Muscle of leg (tissue), 11 donors: ENCODE data around the gene PRR29. TPM values are rescaled to one million over a fixed set of nuclear protein-coding genes. Genes with fewer than 3 reads are reported as not detected.
A peak's percentile ranks its signal among the peaks of the same experiment; 100 is the strongest.

Experiments used
- DNase-seq: peaks from one replicate; pipeline ENCODE4 v3.0.0; 2013
- H3K27ac ChIP-seq: one replicate; pipeline ENCODE4 v1.5.1; 2013; ENCODE audit warnings: mild to moderate bottlenecking, low read length, control low read depth
- H3K27me3 ChIP-seq: one replicate; pipeline ENCODE4 v1.6.1; 2013; ENCODE audit warnings: low read length; ENCODE audit not compliant: control insufficient read depth, insufficient read depth
- H3K36me3 ChIP-seq: one replicate; pipeline ENCODE4 v1.6.1; 2013; ENCODE audit warnings: low read length; ENCODE audit not compliant: control insufficient read depth, insufficient read depth
- H3K4me1 ChIP-seq: one replicate; pipeline ENCODE4 v1.6.1; 2013; ENCODE audit warnings: low read length; ENCODE audit not compliant: control insufficient read depth, insufficient read depth
- H3K4me3 ChIP-seq: one replicate; pipeline ENCODE4 v1.5.1; 2013; ENCODE audit warnings: low read length, control low read depth
- H3K9me3 ChIP-seq: replicated peaks from 2 replicates; pipeline ENCODE4 v1.6.1; 2013; ENCODE audit warnings: low read depth, low read length; ENCODE audit not compliant: control insufficient read depth
- WGBS: methylation state at CpG from one replicate; pipeline ENCODE4 v1.1.5; 2013; ENCODE audit warnings: missing lambda C conversion rate; ENCODE audit not compliant: insufficient coverage; 5-methylcytosine and 5-hydroxymethylcytosine counted together
- polyA plus RNA-seq, 8 donors: library from polyadenylated mRNA; unstranded; fragments of 120-200 nt; gene quantifications; one replicate each; pipeline versions ENCODE4 v1.2.1 to v1.2.3, GENCODE V29; 2013; ENCODE audit warnings: inconsistent platforms in 1 of 8, low replicate concordance in 1 of 8; ENCODE audit not compliant: insufficient read length in 8 of 8, insufficient read depth in 1 of 8
- total RNA-seq: library from RNA; stranded (reverse); fragments of 120-200 nt; gene quantifications from one replicate; pipeline ENCODE4 v1.2.4, GENCODE V29; 2013

The PRR29 gene
- total and polyA plus RNA-seq, 9 donors, result 0.75 to 4.0 (median 3.0) TPM

DNA sequence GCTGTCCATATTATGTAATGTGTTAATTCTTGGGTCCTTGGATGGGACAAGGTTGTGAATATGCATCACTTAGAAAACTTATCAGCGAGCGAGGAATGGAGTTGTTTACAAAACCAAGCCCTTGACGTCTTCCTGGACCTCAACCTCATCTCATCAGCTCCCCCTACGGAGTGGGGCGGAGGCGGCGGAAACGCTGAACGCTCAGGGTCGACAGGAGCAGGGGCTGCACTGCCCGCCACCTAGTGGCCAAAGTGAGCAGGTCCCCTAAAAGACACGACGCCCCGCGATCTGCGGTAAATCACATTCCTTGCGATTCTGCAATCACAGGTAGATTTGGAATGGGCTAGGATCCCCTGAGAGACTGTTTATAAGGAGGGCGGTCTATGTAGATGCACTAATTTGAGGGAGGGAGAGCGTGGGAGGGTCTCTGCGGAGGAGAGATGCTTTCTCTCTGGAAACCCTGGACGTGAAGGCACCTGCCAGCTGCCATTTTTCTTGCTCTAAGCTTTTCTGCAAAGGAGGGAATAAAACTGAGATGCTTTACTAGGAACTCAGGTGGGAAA is 27.7 kb downstream of the PRR29 start:
- H3K27me3 ChIP-seq, result no peaks in the 10 kb centered on the region
- H3K9me3 ChIP-seq, result no peaks in the 10 kb centered on the region
- peak; percentile 68 for DNase-seq
- 4% methylated on average over 19 of the region's 21 CpGs for WGBS
- H3K4me3 ChIP-seq, result no peak overlapping the region
- peaks cover 6% of the 10 kb centered on the region for H3K4me1 ChIP-seq
- no peaks in the 10 kb centered on the region for H3K36me3 ChIP-seq
- H3K27ac ChIP-seq, result no peak overlapping the region

DNA sequence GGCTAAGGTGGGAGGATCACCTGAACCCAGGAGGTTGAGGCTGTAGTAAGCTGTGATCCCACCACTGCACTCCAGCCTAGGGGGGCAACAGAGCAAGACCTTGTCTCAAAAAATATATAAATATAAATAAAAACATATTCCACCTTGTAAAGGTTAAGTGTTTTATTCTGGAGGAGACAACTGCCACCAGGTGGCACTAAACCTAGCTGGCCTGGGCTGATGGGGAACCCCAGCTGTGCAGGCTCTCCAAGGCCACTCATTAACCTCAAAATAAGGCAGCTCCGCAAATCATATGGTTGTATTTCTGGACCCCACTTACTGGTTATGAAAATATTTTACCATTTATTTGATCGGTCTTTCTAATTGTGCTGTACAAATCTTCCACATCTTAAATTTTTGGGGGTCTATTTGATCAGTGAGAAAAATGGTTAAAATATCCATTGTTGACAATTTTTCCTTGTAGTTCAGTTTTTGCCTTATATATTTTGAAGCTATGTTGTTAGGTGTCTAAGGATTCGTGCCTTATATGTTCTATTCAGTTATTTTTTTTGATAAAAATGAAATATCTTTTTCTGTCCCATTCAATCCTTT is 30.8 kb downstream of the PRR29 start:
- peaks cover 5% of the 10 kb centered on the region for H3K4me1 ChIP-seq
- peak; percentile 66 for DNase-seq
- no peak overlapping the region for H3K4me3 ChIP-seq
- H3K27ac ChIP-seq, result no peak overlapping the region
- H3K9me3 ChIP-seq, result no peaks in the 10 kb centered on the region
- H3K27me3 ChIP-seq, result no peaks in the 10 kb centered on the region
- H3K36me3 ChIP-seq, result no peaks in the 10 kb centered on the region
- no CpG with 5 or more reads among the region's 3 CpGs for WGBS

DNA sequence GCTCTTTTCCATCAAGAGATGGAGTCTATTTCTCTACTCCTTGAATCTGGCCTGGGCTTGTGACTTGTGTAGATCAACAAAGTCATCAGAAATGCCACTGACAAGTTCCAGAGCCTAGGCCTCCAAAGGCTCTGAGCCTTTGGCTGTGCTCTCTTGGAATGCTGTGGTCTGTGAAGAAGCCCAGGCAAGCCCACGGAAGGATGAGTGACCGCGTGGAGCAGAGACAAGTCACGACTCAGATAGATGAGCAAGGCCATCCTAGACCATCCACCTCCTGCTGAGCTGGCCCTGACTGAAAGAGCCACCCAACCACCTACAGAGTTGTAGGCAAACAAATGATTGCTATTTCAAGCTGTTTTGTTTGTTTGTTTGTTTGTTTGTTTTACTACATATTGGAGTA is 33.9 kb downstream of the PRR29 start:
- no peak overlapping the region for H3K4me3 ChIP-seq
- H3K27me3 ChIP-seq, result no peaks in the 10 kb centered on the region
- no peak for DNase-seq
- H3K36me3 ChIP-seq, result no peaks in the 10 kb centered on the region
- WGBS, result 82% methylated on average over 3 of the region's 4 CpGs
- no peak overlapping the region for H3K27ac ChIP-seq
- no peaks in the 10 kb centered on the region for H3K4me1 ChIP-seq
- H3K9me3 ChIP-seq, result no peaks in the 10 kb centered on the region

DNA sequence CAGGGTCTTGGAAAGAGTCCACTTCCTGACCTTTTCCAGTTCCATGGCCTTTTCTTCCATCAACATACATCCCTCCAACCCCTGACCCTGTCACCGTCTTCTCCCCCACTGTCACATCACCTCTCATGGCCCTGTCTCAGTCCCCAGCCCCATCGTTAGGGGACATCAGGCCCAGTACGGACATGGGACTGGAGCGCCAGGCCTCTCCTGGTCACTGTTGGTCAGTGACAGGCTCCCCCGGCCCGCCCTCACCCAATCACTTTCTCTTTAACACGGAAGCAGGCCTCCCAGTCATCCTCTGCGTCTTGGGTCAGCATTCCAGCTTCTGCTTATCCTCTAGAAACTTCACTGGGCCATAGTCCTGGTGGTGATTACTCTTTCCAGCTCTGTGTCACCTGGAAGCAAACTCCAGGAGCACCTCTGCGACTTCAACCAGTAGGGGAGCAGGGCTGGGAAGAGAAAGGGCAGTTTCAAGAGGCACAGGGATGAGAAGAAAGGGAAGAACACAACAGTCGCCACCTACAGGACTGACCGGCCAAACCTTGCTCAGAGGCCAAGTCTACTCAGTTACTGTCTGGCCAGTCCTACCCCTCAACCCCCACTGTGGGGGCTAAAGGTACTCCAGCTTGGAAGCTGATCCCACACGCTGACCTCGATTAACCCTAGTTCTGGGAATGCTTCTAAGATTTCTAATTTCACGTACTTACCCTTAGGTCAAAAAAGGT is 38.2 kb downstream of the PRR29 start:
- 77% methylated on average over 9 of the region's 14 CpGs for WGBS
- no peak overlapping the region for H3K27ac ChIP-seq
- no peak for DNase-seq

DNA sequence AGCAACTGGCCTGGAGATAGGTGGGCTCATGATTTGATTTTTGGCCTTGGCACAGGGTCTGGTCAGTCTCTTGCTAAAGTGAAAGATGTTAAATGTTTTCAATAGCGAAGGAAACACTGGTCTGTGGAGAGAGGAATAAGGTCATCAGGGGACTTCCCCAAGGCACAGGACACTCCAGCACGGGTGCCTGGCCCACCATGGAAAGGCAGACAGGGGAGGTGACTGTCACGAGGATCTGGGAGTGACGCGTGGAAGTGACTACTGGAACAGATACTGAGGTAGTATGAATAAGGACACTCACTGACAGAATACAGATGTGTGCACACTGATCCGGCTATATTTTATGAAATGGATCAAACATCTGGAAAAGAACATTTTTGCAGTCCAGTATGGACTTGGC is 39.0 kb downstream of the PRR29 start:
- no peak for DNase-seq
- Histone ChIP-seq H3K4me3 (no peak overlapping the region), H3K27me3 (no peaks in the 10 kb centered on the region), H3K27ac (no peak overlapping the region), H3K4me1 (no peaks in the 10 kb centered on the region), H3K36me3 (peaks cover 4% of the 10 kb centered on the region), H3K9me3 (no peaks in the 10 kb centered on the region)
- 75% methylated on average over 5 of the region's 6 CpGs for WGBS

More for the DNA sequence above, 38.2 kb downstream of the PRR29 start:
- H3K4me1 ChIP-seq, result no peaks in the 10 kb centered on the region
- no peaks in the 10 kb centered on the region for H3K27me3 ChIP-seq
- no peak overlapping the region for H3K4me3 ChIP-seq
- no peaks in the 10 kb centered on the region for H3K9me3 ChIP-seq
- H3K36me3 ChIP-seq, result peaks cover under 1% of the 10 kb centered on the region

DNA sequence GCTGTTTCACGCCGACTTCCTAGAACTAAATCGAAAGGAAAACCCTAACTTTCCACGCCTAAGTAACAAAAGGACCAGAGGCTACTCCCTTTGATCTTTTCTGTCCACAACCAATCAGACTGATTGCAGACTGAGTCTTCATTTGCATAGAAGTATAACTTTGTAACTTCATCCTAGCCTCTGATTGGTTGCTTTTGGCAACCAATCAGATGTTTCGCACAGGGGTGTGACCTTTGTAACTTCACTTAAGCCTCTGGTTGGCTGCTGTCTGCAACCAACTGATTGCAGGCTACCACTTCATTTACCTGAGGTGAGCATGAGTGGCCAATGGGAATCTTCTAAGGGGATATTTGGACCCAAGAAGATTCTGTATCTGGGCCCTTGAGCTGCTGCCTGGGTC is 39.7 kb downstream of the PRR29 start:
- DNase-seq, result no peak
- no peaks in the 10 kb centered on the region for H3K27me3 ChIP-seq
- no peak overlapping the region for H3K4me3 ChIP-seq
- no CpG with 5 or more reads among the region's 5 CpGs for WGBS
- no peak overlapping the region for H3K27ac ChIP-seq
- peaks cover 6% of the 10 kb centered on the region for H3K36me3 ChIP-seq
- H3K9me3 ChIP-seq, result no peaks in the 10 kb centered on the region
- H3K4me1 ChIP-seq, result no peaks in the 10 kb centered on the region

DNA sequence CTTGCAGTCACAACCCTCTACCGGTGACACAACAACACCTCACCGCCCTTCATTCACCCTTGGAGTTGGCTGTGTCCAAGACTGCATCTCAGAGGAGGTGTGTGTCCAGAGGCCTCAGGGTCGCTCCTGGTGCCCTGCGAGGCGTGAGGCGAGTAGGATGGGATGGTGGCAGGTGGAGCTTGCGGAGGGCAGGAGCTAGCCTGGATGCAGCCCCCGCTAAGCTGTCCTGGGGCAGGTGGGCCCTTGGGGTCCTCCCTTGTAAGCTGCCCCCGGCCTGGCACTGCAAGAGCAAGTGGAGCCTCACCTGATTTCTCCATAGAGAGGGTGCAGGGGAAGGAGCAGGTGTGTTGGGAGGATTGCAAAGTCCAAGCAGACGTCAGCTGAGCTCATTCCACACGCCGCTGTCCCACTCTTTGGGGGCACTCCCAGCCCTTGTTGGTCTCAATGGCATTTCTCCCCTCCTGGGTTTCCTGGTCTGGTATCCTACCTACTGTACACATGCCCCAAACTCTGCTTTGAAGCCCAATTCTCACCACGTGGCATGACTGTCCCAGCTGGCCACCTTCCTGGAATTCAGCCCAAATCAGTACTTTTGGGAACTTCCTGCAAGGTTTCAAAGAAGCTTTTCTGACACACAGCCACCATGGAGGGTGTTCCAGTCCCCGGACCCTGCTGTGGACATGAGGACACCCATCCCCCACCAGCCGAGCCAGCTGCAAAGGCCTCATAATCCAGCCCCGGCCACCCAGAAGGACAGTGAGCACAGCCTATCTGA is 40.4 kb downstream of the PRR29 start:
- H3K4me1 ChIP-seq, result no peaks in the 10 kb centered on the region
- no peaks in the 10 kb centered on the region for H3K9me3 ChIP-seq
- H3K4me3 ChIP-seq, result no peak overlapping the region
- H3K36me3 ChIP-seq, result peaks cover 14% of the 10 kb centered on the region
- DNase-seq, result no peak
- no peak overlapping the region for H3K27ac ChIP-seq
- WGBS, result 93% methylated on average over 9 of the region's 16 CpGs
- H3K27me3 ChIP-seq, result no peaks in the 10 kb centered on the region

DNA sequence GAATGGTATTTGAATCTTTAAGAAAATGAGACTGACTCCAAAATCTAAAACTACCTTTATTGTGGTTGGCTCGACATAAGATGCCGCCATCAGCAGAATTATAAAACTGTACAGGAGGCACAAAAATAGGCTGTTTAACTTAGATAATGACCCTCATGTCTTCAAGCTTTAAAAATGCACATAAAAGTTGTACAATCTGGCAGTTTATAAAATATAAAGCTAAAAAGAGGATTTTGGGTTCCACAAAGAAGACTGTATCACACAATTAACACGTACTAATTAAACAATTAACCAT is 40.9 kb downstream of the PRR29 start:
- DNase-seq, result no peak
- Histone ChIP-seq H3K27ac (no peak overlapping the region), H3K27me3 (no peaks in the 10 kb centered on the region), H3K36me3 (peaks cover 19% of the 10 kb centered on the region), H3K9me3 (no peaks in the 10 kb centered on the region), H3K4me3 (no peak overlapping the region), H3K4me1 (no peaks in the 10 kb centered on the region)
- WGBS, result no CpG with 5 or more reads among the region's 3 CpGs

DNA sequence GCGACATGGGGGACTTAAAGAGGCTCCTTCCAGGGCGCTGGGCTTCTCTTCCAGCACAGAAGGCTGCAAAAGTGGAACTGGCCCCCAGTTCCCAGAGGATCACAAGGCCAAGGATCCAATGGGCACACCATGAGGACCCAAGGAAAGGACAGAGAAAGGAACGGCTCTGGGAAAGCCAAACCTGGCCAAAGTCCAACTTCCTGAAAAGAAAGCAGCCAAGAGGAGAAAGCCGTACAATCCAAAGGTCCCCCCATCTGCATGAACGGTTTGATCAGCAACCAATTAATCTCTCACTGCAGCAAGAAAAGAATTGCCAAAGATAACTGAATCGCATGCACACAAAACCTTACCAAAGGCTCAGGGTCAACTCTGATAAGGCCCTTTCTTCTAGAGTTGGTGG is 42.1 kb downstream of the PRR29 start:
- DNase-seq, result no peak
- no peaks in the 10 kb centered on the region for H3K4me1 ChIP-seq
- no peaks in the 10 kb centered on the region for H3K27me3 ChIP-seq
- H3K4me3 ChIP-seq, result no peak overlapping the region
- WGBS, result 43% methylated on average over 5 of the region's 6 CpGs
- H3K27ac ChIP-seq, result no peak overlapping the region
- peaks cover 30% of the 10 kb centered on the region for H3K36me3 ChIP-seq
- no peaks in the 10 kb centered on the region for H3K9me3 ChIP-seq

DNA sequence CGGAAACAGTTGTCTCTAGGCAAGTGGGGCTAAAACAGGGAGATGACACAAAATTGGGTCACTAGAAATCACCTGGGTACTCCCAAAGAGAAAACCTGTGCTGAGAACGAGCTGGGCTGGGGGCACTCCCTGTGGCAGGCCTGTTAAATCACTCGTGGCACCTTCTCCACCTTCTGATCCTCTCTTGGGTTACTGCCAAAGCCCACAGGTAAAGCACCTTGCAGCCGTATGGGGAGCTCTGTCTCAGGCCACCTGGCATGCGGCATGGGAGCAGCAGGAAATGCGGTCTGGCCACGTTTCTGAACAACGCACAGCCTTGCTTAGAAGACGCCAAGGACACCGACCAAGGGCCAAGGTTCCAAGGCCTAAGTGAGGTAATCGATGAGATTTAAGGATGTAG is 43.8 kb downstream of the PRR29 start:
- no peaks in the 10 kb centered on the region for H3K9me3 ChIP-seq
- no peak overlapping the region for H3K27ac ChIP-seq
- no peak for DNase-seq
- WGBS, result 77% methylated on average over 8 of the region's 11 CpGs
- no peaks in the 10 kb centered on the region for H3K4me1 ChIP-seq
- H3K4me3 ChIP-seq, result no peak overlapping the region
- peaks cover 43% of the 10 kb centered on the region for H3K36me3 ChIP-seq
- H3K27me3 ChIP-seq, result no peaks in the 10 kb centered on the region
